Peyer's patch (tissue), 4 donors: ENCODE data around the gene GABRB1.

Source experiments
- CTCF ChIP-seq, 6 experiments: fragments of 450-650 bp in 4 of 6; fragments of 200-600 bp in 2 of 6; sonication (generic) in 1 of 6; IDR thresholded peaks; one replicate each; pipeline ENCODE4 v1.5.1; 2017 to 2019; ENCODE audit warnings: antibody characterized with exemption in 6 of 6, mild to moderate bottlenecking in 3 of 6, moderate library complexity in 1 of 6
- POLR2A ChIP-seq, 2 donors: fragments of 450-650 bp; IDR thresholded peaks; one replicate each; pipeline ENCODE4 v1.5.1; 2017; ENCODE audit warnings: antibody characterized with exemption in 2 of 2, mild to moderate bottlenecking in 2 of 2, moderate library complexity in 2 of 2

GRCh38 chr4:47418147-47418546 is 386.8 kb downstream of the GABRB1 start:
- TF ChIP-seq POLR2A (IDR thresholded peaks at IDR 0.05), result no peak
- no peak for TF ChIP-seq CTCF (IDR thresholded peaks at IDR 0.05)
